ENCODE data around the gene AVP.
"Not testable (repeated sequence)": the region's sequence is repeated elsewhere in the genome, so short reads cannot be mapped to it uniquely, and the experiment has no call there.

AVP gene

DNA sequence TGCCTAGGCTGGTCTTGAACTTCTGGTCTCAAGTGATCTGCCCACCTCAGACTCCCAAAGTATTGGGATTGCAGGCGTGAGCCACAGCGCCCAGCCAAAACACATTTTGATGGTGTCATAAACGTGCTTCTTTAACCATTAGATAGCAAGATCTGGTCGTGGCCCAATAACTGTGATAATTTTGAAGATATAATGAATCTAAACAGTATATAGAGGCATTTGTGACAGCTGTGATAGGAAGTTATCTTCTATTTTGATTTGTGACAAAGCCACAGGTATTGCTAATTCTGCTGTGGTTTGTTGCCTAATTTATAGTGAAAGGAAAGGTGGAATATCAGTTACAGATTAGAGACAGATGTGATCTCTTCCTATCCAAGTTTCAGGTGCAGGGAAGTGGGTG is 13.8 kb downstream of the AVP start:
- H3K4me2 ChIP-seq: no peak overlapping the region
- H3K36me3 ChIP-seq: no peaks in the 10 kb centered on the region
- no peaks in the 10 kb centered on the region; a peak in 1 of 22 replicates for H4K20me1 ChIP-seq
- no peak overlapping the region for H3K9ac ChIP-seq
- H3K27me3 ChIP-seq: peaks cover 29 to 54% (median 42%) of the 10 kb centered on the region in 11 experiments
- H3K9me3 ChIP-seq (replicated peaks in 1 of 11): peaks cover 0 to 6% (median 0%) of the 10 kb centered on the region in 11 experiments; a peak in 5 of 22 replicates
- H3K4me1 ChIP-seq: peaks cover 8 to 27% (median 18%) of the 10 kb centered on the region in 10 experiments
- no peak overlapping the region for H3K4me3 ChIP-seq
- TF ChIP-seq Cebpa-rat (IDR thresholded peaks at IDR 0.05): no peak
- no peak overlapping the region for H3K27ac ChIP-seq

GRCh38 chr20:3068986-3069900 is 15.3 kb downstream of the AVP start:
- Histone ChIP-seq H3K9ac (no peak overlapping the region), H3K9me3 (replicated peaks in 1 of 11) (peaks cover 0 to 6% (median 0%) of the 10 kb centered on the region in 11 experiments; a peak in 5 of 22 replicates), H3K4me2 (no peak overlapping the region), H3K4me3 (no peak overlapping the region), H4K20me1 (no peaks in the 10 kb centered on the region; a peak in 1 of 22 replicates), H3K27me3 (peaks cover 29 to 43% (median 37%) of the 10 kb centered on the region in 11 experiments), H3K4me1 (peaks cover 0 to 21% (median 16%) of the 10 kb centered on the region in 10 experiments; a peak in 16 of 20 replicates), H3K27ac (no peak overlapping the region), H3K36me3 (no peaks in the 10 kb centered on the region)
- TF ChIP-seq Cebpa-rat (IDR thresholded peaks at IDR 0.05): no peak

GRCh38 chr20:3068075-3068474 is 16.4 kb downstream of the AVP start:
- peak overlapping the region in 1 of 11 experiments; percentile 19; a peak in 1 of 22 replicates for H3K27ac ChIP-seq
- H3K4me1 ChIP-seq: peaks cover 0 to 21% (median 16%) of the 10 kb centered on the region in 10 experiments; a peak in 16 of 20 replicates
- no peak for TF ChIP-seq Cebpa-rat (IDR thresholded peaks at IDR 0.05)
- H3K9ac ChIP-seq: no peak overlapping the region
- no peaks in the 10 kb centered on the region for H3K36me3 ChIP-seq
- H3K27me3 ChIP-seq: peaks cover 25 to 31% (median 29%) of the 10 kb centered on the region in 11 experiments
- H3K9me3 ChIP-seq (replicated peaks in 1 of 11): peaks cover 0 to 6% (median 0%) of the 10 kb centered on the region in 11 experiments; a peak in 5 of 22 replicates
- H3K4me3 ChIP-seq: no peak overlapping the region
- H3K4me2 ChIP-seq: peak overlapping the region in 8 of 11 experiments; percentile 12 to 54 (median 36); a peak in 14 of 22 replicates
- H4K20me1 ChIP-seq: no peaks in the 10 kb centered on the region; a peak in 1 of 22 replicates

GRCh38 chr20:3067139-3068014 is 17.1 kb downstream of the AVP start:
- Histone ChIP-seq H3K27me3 (peaks cover 19 to 24% (median 22%) of the 10 kb centered on the region in 11 experiments), H3K36me3 (no peaks in the 10 kb centered on the region), H3K9ac (no peak overlapping the region), H4K20me1 (no peaks in the 10 kb centered on the region), H3K4me1 (peaks cover 0 to 21% (median 16%) of the 10 kb centered on the region in 10 experiments; a peak in 16 of 20 replicates), H3K27ac (peak overlapping the region in 1 of 11 experiments; percentile 19; a peak in 2 of 22 replicates), H3K4me3 (no peak overlapping the region), H3K4me2 (peak overlapping the region in 9 of 11 experiments; percentile 12 to 54 (median 30); a peak in 16 of 22 replicates), H3K9me3 (replicated peaks in 1 of 11) (peaks cover 0 to 6% (median 0%) of the 10 kb centered on the region in 11 experiments; a peak in 5 of 22 replicates)
- TF ChIP-seq Cebpa-rat (IDR thresholded peaks at IDR 0.05): no peak

- not testable (repeated sequence) for H3K36me3 ChIP-seq; H3K4me2 ChIP-seq; H3K9ac ChIP-seq; H3K27me3 ChIP-seq; H3K4me3 ChIP-seq; H3K9me3 ChIP-seq (replicated peaks in 1 of 11); H4K20me1 ChIP-seq; H3K27ac ChIP-seq
- H3K4me1 ChIP-seq: peaks cover 0 to 20% (median 16%) of the 10 kb centered on the region in 10 experiments; a peak in 16 of 20 replicates
Observed at GRCh38 chr20:3064119-3064518, 20.4 kb downstream of the AVP start.

GRCh38 chr20:3059489-3059888 is 25.0 kb downstream of the AVP start:
- no peaks in the 10 kb centered on the region for H3K27me3 ChIP-seq
- no peak overlapping the region for H3K4me2 ChIP-seq
- H3K9me3 ChIP-seq (replicated peaks in 1 of 11): no peaks in the 10 kb centered on the region
- no peak overlapping the region for H3K4me3 ChIP-seq
- no peaks in the 10 kb centered on the region for H4K20me1 ChIP-seq
- no peaks in the 10 kb centered on the region for H3K4me1 ChIP-seq
- TF ChIP-seq Cebpa-rat (IDR thresholded peaks at IDR 0.05): no peak
- H3K9ac ChIP-seq: no peak overlapping the region
- no peaks in the 10 kb centered on the region for H3K36me3 ChIP-seq
- no peak overlapping the region for H3K27ac ChIP-seq

DNA sequence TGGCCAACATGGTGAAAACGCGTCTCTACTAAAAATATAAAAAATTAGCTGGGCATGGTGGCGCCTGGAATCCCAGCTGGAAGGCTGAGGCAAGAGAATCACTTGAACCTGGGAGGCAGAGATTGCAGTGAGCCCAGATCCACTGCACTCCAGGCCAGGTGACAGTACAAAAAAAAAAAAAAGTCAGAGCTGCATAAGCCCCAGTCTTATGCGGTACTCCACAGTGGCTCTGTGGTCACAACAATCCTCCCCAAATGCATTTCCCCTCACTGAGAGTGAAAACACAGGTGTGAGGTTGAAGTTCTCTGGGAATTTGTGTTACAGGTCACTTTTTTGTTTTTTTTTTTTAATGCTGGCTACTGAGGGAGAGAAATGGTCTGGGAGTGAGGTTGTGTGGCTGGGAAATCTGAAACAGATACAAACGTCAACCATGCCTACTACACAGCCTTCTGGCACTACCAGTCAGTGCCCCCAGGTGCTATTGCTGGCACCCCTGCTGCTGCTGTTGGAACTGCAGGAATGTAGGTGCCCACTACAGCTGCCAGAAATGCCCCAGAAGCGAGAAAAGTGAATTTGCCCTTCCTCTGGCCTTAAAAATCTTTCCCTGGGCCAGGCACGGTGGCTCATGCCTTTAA is 33.0 kb downstream of the AVP start:
- no peak for TF ChIP-seq Cebpa-rat (IDR thresholded peaks at IDR 0.05)
- Histone ChIP-seq H3K27ac (no peak overlapping the region), H3K9ac (no peak overlapping the region), H3K4me1 (peaks cover 15 to 25% (median 19%) of the 10 kb centered on the region in 10 experiments), H4K20me1 (peaks cover 0 to 39% (median 22%) of the 10 kb centered on the region in 11 experiments; a peak in 15 of 22 replicates), H3K27me3 (no peaks in the 10 kb centered on the region), H3K4me2 (no peak overlapping the region), H3K36me3 (peaks cover 29 to 45% (median 35%) of the 10 kb centered on the region in 11 experiments), H3K9me3 (replicated peaks in 1 of 11) (no peaks in the 10 kb centered on the region), H3K4me3 (no peak overlapping the region)
